ENCODE results near the gene TGFB2.

Gene TGFB2

DNA sequence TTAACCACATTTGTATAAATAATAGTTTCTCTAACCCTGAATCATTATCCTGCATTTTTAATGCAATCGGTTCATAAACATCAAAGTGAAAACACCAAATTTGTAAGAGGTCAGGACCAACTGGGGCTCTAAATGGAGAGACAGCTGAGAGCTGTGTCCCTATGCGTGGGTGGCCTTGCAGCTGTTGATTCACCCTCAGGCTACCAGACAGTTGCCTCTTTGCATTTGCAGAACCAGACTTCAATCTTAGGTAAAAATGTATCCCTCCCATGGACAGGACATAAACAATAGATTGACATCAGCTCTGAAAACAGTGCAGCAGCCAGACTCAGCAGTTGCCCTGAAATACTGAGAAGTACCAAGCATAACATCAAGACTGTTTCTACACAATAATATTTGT lies 8.8 kb upstream of the TGFB2 start:
- DNase-seq (ENCODE audit: low read depth): no peak

DNA sequence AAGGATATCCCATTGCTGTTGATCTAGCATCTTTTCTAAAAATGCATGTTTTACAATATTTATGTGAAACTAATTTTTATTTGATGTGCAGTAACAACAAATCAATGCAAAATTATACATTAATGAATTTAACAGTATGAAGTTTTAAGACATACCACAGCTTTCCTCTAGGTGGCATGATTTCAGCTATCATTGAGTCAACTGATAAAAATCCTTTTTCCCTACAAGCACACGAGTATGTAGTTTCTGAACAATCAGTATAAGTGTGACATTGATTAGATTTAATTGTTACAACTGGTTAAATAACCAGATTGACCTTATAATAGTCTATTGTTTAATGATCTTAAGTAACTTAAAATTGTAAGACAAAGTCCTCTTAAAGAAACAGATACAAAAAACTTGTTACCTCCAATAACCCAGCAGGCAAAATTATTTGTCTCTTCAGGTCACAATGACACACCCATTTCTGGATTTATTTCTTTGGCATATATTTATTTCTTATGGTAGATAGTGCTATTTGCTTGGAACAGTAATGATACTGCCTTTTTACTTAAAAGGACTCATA lies 5.8 kb upstream of the TGFB2 start:
- DNase-seq (ENCODE audit: low read depth): no peak

DNA sequence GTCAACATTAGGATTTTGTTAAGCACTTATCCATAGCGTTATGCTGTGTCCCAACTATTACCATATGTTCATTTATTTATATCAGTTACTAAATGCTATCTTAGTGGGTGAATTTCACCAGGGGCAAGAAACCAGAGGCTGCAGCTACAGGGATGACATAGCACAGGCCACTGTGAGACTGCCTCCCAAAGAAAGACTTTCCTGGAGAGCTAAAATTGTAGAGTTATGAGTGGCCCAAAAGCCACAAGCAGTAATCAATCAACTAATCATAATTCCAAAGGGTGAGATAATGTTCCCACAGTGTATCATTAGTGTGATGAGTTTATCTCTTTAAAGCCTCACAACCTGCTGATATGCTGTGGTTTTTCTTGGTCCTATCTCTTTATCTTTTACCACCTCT lies 3.8 kb upstream of the TGFB2 start:
- no peak for DNase-seq (ENCODE audit: low read depth)

DNA sequence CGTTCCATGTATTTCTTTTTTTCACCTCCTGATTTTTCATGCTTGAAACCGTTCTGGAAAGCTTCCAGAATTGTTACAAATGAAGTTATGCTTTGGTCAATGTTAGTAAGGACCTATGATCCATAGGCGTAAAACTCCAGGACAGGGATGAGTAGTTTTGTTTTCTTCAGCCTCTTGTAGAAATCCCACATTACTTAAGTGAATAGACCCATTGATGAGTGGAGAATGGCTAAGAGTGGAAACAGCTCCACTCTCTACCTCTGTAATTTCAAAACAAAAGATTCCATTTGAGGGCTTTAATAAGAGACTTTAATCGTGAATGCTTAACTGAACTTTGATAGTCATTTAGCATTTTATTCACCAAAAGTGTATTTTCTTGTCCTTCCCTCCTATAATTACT lies 3.0 kb upstream of the TGFB2 start:
- DNase-seq (ENCODE audit: low read depth): no peak

DNA sequence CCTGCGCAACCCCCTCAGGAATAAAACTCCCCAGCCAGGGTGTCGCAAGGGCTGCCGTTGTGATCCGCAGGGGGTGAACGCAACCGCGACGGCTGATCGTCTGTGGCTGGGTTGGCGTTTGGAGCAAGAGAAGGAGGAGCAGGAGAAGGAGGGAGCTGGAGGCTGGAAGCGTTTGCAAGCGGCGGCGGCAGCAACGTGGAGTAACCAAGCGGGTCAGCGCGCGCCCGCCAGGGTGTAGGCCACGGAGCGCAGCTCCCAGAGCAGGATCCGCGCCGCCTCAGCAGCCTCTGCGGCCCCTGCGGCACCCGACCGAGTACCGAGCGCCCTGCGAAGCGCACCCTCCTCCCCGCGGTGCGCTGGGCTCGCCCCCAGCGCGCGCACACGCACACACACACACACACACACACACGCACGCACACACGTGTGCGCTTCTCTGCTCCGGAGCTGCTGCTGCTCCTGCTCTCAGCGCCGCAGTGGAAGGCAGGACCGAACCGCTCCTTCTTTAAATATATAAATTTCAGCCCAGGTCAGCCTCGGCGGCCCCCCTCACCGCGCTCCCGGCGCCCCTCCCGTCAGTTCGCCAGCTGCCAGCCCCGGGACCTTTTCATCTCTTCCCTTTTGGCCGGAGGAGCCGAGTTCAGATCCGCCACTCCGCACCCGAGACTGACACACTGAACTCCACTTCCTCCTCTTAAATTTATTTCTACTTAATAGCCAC lies 696 bp downstream of the TGFB2 start:
- DNase-seq (ENCODE audit: low read depth): no peak

DNA sequence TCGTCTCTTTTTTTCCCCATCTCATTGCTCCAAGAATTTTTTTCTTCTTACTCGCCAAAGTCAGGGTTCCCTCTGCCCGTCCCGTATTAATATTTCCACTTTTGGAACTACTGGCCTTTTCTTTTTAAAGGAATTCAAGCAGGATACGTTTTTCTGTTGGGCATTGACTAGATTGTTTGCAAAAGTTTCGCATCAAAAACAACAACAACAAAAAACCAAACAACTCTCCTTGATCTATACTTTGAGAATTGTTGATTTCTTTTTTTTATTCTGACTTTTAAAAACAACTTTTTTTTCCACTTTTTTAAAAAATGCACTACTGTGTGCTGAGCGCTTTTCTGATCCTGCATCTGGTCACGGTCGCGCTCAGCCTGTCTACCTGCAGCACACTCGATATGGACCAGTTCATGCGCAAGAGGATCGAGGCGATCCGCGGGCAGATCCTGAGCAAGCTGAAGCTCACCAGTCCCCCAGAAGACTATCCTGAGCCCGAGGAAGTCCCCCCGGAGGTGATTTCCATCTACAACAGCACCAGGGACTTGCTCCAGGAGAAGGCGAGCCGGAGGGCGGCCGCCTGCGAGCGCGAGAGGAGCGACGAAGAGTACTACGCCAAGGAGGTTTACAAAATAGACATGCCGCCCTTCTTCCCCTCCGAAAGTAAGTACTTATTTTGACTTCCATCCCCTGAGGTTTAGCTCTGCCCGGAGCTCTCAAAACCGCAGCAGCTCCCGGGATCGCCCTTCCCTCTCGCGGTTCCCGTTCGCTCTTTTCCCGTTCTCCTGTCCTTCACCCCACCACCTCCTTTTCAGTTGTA lies 1.5 kb downstream of the TGFB2 start:
- DNase-seq (ENCODE audit: low read depth): no peak

DNA sequence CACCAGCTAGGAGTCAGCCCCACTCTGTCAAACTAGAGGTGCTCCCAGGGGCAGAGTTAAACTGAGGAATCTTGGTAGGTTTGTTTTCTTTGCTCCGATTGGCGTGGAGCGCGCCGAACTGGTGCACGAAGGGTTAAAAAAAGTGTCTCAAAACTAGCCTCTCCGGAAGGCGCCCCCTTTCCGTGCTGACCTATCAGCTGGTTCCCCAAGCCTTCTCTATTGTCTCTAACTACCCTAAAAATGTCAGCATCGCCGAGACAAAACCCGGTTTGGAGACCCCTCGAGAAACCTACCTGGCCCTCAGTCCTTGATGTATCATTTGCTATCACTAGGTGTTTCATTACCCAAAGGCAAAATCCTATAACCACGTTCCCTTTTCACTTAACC lies 2.2 kb downstream of the TGFB2 start:
- DNase-seq (ENCODE audit: low read depth): no peak

DNA sequence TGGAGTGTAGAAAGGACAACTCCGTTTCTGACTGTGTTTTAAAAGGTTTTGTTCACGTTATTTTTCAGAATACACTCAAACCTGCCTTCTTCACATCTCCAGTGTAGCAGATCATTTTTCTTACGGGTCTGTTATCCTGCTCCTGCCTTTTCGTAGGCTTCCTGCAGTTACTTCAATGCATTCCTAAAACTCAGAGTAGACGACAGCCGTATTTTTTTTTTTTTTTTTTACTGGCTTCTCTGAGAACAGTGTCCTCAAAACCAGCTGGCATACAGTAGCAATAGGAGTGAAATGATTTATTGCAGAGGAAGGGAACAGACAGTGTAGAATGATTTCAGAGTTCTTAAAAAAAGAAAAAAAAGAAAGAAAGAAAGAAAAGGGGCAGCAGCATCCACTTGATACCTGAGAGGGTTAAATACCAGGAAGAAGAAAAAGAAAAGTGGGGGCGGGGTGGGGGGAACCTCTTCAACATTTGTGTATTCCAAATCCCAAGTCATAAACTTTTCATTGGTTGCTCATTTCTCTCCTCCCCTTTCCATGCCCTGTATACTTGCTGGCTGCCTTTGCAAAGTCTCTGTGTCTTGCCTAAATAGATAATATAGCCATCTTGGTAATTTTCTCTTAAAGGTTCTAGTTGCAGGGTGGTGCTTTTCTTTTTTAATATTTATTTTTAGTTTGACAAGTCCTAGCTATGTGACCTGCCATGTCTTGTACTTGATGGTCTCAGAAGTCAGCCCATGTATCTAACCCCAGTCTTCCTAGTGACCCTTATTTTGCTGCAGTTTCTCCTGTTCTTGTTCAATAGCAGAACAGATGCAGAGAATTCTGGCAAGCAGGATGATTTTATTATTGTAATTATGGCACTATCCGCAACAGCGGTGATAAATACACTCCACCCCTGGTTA lies 2.8 kb downstream of the TGFB2 start:
- no peak for DNase-seq (ENCODE audit: low read depth)

DNA sequence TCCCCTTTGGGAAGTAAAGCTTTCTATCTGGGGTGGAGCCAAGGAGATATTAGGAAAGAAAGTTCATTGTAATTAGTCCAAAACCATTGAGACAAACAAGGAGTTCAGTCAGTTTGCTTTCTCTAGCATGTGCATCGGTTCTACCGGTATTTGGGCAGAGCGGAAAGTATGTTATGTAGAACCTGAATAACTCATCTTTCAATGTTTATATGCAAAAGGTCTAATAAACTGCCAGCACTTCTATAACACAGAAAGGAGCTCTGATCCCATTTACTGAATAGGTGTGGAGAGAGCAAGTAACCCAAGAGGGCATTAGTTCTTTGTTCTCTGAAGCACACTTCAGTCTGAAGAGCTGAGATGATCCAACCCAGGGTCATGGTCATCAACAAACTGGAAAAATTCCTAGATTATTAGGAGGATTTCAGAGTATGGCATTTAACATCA lies 3.5 kb downstream of the TGFB2 start:
- no peak for DNase-seq (ENCODE audit: low read depth)

DNA sequence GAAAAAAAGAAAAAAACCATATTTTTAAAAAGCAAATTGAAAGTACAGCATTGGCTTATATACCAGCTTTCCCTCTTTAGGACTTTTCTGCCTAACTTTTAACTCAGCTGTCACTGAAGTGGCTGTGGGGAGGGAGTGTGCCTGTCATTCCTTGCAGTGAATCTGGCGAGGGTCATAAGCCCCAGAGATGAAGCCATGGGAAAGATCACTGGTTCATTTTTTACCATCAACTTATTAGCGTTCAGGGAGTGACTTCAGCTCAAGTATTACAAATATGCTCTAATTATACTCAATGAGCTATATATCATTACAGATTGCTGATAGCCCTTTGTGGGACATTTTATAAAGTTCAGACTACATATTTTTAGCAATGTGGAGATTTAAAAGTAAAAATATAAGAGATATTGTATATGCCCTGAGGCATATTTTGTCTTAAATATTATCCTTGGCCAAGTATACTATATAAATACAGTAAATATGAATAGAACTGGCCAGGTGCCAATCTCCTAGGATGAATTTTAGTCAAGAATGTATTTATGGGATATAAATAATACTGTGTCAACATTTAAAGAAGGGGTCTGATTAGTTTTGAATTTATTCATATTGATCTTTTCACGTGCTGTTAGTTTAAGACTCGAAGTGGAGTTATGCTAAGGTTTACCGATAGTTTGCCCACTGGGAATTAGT lies 4.4 kb downstream of the TGFB2 start:
- DNase-seq (ENCODE audit: low read depth): no peak

DNA sequence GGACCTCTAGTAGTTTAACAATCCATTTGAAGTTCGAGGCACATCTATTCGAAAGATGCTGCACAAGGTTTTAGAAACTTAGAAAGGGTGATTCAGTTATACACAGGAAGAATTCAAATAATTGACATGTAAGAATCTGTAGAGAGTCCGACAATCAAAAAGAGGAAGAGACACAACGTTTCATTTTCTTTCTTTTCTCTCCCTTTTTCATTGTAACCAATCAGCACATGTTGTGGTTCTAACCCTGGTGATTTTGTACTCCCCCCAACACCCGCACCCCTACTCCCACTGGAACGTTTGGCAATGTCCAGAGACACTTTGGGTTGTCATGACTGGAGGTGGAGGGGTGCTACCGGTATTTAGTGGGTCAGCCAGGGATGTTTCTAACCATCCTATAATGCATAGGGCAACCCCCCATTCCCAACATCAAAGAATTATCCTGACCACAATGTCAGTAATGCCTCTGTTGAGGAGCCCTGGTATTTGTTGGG lies 4.9 kb downstream of the TGFB2 start:
- DNase-seq (ENCODE audit: low read depth): no peak

DNA sequence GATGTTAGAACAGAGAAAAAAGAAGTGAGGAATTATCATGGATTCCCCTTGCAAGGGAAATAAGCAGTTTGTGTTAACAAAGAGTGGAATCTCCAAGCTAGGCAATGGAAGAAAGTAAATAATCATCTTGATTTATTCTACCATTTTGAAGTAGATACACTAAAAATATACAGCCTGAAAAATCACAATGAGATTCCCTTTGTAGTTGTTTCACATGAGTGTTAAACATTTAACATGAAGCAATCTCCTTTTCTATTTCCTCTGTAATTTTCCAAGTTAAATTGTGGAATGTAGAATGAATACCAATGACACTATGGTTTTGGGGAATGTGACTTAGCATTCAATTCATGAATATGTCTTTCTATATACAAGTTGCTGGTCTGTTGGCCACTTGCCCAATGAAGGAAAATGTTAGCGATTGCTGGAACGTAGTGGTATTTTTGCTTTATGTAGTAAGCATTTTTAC lies 5.7 kb downstream of the TGFB2 start:
- no peak for DNase-seq (ENCODE audit: low read depth)

DNA sequence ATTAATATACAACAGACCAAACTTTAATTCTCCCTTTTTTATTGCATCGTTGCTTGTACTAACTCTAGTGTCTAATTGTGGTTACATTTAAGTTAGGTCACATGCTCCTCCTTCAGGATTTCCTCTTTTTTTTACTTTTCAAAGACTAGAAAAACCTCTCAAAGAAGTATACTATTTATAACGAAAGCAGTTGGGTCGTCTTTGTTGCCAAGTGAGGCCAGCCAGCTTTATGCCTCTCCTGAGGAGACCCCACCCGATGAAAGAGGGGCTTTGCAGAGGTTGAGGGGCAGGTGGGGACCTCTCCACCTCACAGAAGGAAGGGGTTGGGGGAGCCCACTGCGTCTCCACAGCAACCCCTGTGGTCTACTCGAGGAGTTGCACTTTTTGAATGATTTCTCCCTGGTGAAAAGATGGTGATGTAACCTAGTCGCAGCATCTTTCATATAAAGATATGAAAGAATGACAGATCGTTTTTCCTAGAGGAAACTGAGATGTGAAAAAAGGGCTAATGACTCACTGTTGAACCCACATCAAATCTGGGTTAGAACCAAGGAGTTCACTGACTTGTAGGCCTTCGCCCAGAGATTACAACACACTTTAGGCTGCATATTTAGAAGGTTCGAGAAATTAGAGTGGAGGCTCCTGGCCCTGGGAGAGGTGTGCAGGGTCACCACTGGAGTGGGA lies 6.4 kb downstream of the TGFB2 start:
- no peak for DNase-seq (ENCODE audit: low read depth)

DNA sequence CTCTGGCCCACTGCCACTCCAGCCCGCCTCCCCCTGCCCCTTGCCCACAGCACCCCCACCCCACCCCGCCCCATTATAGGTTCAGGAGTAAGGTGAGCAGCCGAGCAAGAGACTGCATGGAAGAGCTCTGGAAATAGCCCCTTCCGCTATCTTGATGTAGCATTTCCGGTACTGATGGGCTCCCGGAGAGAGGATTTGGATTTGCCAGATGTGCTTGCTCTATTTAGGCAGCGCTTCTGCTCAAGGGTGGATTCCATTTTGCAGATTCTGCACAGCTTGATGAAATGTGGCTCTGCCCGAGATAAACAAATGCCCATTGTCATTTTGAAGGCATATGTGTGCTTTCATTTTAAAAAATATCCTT lies 6.9 kb downstream of the TGFB2 start:
- DNase-seq (ENCODE audit: low read depth): no peak

DNA sequence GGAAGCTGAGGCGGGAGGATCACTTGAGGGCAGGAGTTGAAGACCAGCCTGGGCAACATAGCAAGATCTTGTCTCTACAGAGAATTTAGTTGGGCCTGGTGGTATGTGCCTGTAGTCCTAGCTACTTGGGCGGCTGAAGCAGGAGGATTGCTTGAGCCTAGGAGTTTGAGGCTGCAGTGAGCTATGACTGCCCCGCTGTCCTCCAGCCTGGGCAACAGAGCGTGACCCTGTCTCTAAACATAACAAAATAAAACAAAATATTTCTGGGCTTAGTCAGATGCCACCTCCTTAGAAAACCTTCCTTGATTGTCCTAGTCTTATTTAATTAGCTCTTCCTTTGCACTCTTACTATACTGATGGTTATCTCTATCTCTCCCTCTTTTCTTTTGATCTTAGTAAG lies 8.5 kb downstream of the TGFB2 start:
- DNase-seq (ENCODE audit: low read depth): no peak

DNA sequence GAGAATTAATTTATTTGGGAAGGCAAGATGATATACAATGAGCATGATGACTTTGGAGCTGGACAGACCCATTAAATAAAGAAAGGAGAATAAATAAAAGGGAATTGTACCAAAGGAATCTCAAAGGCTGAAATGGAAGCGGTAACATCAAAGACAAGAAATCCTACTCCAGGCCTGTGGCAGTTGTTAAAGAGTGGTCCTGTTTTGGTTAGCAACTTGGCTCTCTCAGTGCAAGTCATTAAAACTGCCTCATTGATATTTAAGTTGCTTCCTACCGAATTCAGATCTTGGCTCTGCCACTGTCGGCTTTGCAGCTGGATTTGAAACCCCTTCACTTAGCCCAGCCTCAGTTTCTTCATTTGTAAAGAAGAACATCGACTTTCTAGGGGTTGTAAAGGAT lies 10.1 kb downstream of the TGFB2 start:
- DNase-seq (ENCODE audit: low read depth): no peak

DNA sequence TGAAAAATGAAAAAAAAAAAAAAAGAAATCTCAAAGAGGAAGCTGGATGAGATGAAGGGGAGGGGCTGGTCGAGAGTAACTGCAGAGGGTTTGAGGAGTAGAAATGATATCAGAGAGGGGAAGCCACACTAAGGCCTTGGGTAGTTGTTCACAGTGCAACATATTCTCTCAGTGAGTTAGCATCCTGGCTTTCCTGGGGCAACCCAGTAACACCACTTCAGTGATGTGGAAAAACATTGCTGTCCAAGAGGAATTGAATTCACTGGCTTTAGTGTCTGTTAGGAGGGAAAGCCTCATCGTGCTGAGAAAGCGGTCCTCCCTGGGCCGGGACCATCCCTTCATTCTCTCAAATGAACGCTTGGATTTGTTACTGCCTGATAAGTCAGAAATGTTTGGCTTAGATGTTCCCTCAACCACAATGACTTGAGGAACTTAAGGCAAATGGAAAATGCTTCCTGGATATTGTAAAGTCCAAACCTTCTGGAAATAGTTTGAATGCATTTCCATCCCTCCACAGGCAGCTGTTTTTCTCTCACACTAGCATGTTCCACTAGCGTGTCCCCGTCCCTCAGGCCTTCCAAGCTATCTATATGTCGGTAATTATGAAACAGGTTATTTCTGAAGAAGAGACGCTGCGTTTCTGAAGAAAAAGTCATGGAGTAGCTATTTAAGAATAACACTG lies 12.2 kb downstream of the TGFB2 start:
- no peak for DNase-seq (ENCODE audit: low read depth)

DNA sequence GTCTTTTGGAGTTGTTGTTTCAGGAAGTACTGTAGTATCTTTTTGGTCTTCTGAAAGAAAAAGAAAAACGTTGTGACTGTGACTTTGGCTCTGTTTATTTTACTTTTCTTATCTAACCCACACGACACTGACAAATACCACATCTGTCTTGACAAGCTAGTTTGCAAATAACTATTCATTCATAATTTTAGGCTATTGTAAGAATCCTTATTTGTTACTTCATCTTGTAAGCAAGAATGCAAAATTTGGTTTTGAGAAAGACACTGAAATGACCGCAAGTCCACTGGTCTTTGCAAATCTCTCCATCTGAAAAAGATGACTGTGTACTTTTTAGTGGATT lies 12.7 kb downstream of the TGFB2 start:
- no peak for DNase-seq (ENCODE audit: low read depth)

DNA sequence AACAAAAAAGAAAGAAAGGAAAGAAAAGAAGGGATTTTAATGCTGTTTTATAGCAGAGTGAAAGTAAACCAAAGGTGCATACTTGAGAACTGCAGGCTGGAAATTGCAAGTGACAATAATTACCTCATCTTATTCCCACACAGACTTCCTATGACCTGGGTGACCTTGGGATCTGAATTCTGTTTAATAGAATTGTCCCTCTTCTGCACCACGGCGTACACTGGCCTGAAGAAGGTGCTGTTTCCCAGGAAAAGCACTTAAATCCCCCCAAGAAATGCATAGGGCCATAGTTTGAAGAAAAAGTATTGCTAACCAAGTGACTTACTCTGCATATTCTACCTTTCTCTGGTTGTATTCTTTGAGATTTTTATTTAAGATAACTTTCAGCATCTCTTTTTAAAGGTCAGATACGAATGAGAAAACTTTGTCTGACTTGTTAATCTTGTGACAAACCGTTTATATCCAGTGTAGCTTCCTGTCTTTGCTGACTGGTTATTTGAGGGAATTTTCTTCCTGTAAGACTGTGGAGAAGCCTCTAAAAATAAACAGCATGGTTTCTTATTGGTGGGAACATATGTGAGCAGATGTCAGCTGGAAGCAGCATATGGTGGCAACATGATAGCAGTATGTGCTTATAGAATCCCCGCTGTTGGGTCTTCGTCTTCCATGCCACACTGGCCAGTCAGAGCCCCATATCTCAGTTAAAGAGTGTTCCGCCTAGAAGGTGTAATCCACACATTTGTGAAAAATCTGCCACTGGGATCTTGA lies 16.3 kb downstream of the TGFB2 start:
- DNase-seq (ENCODE audit: low read depth): no peak
